Loucy (cell line): Measurements from ENCODE around the gene CLEC16A.

ENCODE experiments used
- CTCF ChIP-seq: fragments of 200-600 bp; sonication (generic); conservative IDR thresholded peaks from 2 replicates; pipeline ENCODE4 v1.5.1; 2014; ENCODE audit warnings: mild to moderate bottlenecking, antibody characterized with exemption, low read length
- EZH2phosphoT487 ChIP-seq: fragments of 200-600 bp; IDR thresholded peaks from 2 replicates; pipeline ENCODE4 v1.6.1; 2018; ENCODE audit warnings: antibody characterized with exemption, mild to moderate bottlenecking, moderate library complexity, borderline replicate concordance

- TF ChIP-seq CTCF (no peak), EZH2phosphoT487 (no peak)
Observed at GRCh38 chr16:11082860-11083388, 138.6 kb downstream of the CLEC16A start.
